MM.1S (cell line): Measurements from ENCODE around the gene KRT9.
"Not testable (repeated sequence)": the region's sequence is repeated elsewhere in the genome, so short reads cannot be mapped to it uniquely, and the experiment has no call there.

Source experiments
- DNase-seq: peaks from one replicate; pipeline ENCODE4 v3.0.0-alpha.2; 2015
- H2AFZ ChIP-seq: fragments of 300-600 bp; sonication (generic); 2 replicates; pipeline ENCODE4 v1.6.0; 2016; ENCODE audit warnings: antibody characterized with exemption, low read length
- H3F3A ChIP-seq: fragments of 300-600 bp; sonication (generic); 2 replicates; pipeline ENCODE4 v1.6.1; 2016; ENCODE audit warnings: mild to moderate bottlenecking, antibody characterized with exemption, low read length, moderate library complexity, mixed read lengths; ENCODE audit not compliant: insufficient read depth
- H3K27ac ChIP-seq: fragments of 300-600 bp; sonication (generic); 2 replicates; pipeline ENCODE4 v1.5.1; 2016; ENCODE audit warnings: mild to moderate bottlenecking, low read length
- H3K27me3 ChIP-seq: fragments of 300-600 bp; sonication (generic); replicated peaks from 2 replicates; pipeline ENCODE4 v1.6.0; 2016; ENCODE audit warnings: low read length; ENCODE audit not compliant: insufficient read depth
- H3K36me3 ChIP-seq: fragments of 300-600 bp; sonication (generic); replicated peaks from 2 replicates; pipeline ENCODE4 v1.6.1; 2016; ENCODE audit warnings: mild to moderate bottlenecking, low read length, mixed read lengths; ENCODE audit not compliant: insufficient read depth
- H3K4me1 ChIP-seq: fragments of 300-600 bp; sonication (generic); 2 replicates; pipeline ENCODE4 v1.6.1; 2016; ENCODE audit warnings: low read length, mixed read lengths
- H3K4me2 ChIP-seq: fragments of 300-600 bp; sonication (generic); 2 replicates; pipeline ENCODE4 v1.6.0; 2016; ENCODE audit warnings: low read depth, low read length
- H3K4me3 ChIP-seq: fragments of 300-600 bp; sonication (generic); 2 replicates; pipeline ENCODE4 v1.5.1; 2016; ENCODE audit warnings: low read length, mixed read lengths
- H3K79me2 ChIP-seq: fragments of 300-600 bp; sonication (generic); 2 replicates; pipeline ENCODE4 v1.6.1; 2016; ENCODE audit warnings: mixed run types, low read length, mixed read lengths
- H3K9ac ChIP-seq: fragments of 300-600 bp; sonication (generic); 2 replicates; pipeline ENCODE4 v1.6.1; 2016; ENCODE audit warnings: low read length, mixed read lengths
- H3K9me2 ChIP-seq: fragments of 300-600 bp; sonication (generic); replicated peaks from 2 replicates; pipeline ENCODE4 v1.6.1; 2016; ENCODE audit warnings: mild to moderate bottlenecking, low read length, mixed read lengths; ENCODE audit not compliant: insufficient read depth
- H3K9me3 ChIP-seq: fragments of 300-600 bp; sonication (generic); replicated peaks from 2 replicates; pipeline ENCODE4 v1.6.1; 2016; ENCODE audit warnings: mild to moderate bottlenecking, low read length, mixed read lengths; ENCODE audit not compliant: insufficient read depth
- H4K20me1 ChIP-seq: fragments of 300-600 bp; sonication (generic); 2 replicates; pipeline ENCODE4 v1.6.1; 2016; ENCODE audit warnings: mild to moderate bottlenecking, low read length, moderate library complexity, mixed read lengths; ENCODE audit not compliant: insufficient read depth
- CTCF ChIP-seq: fragments of 300-600 bp; sonication (generic); IDR thresholded peaks from 2 replicates; pipeline ENCODE4 v1.5.1; 2016; ENCODE audit warnings: antibody characterized with exemption, low read length, mixed read lengths
- EZH2 ChIP-seq: fragments of 300-600 bp; sonication (generic); optimal IDR thresholded peaks from 2 replicates; pipeline ENCODE3; 2017; ENCODE audit warnings: low read depth, mild to moderate bottlenecking, antibody characterized with exemption, low read length, mixed read lengths
- EZH2phosphoT487 ChIP-seq: fragments of 300-600 bp; sonication (generic); IDR thresholded peaks from 2 replicates; pipeline ENCODE4 v1.6.1; 2018; ENCODE audit warnings: antibody characterized with exemption, low read length

The KRT9 gene

GRCh38 chr17:41610965-41611640 is 39.2 kb upstream of the KRT9 start:
- no peak overlapping the region for H2AFZ ChIP-seq
- no peak overlapping the region for H3K4me2 ChIP-seq
- peaks cover 32% of the 10 kb centered on the region for H3K27me3 ChIP-seq
- no peaks in the 10 kb centered on the region for H3K79me2 ChIP-seq
- no peak for TF ChIP-seq CTCF
- no peaks in the 10 kb centered on the region for H3K36me3 ChIP-seq
- no peaks in the 10 kb centered on the region for H3K9me2 ChIP-seq
- DNase-seq, result no peak
- H3K4me3 ChIP-seq, result no peak overlapping the region
- H3K9me3 ChIP-seq, result no peaks in the 10 kb centered on the region
- H4K20me1 ChIP-seq, result no peaks in the 10 kb centered on the region
- H3F3A ChIP-seq, result no peaks in the 10 kb centered on the region
- no peak overlapping the region for H3K27ac ChIP-seq
- no peak overlapping the region for H3K9ac ChIP-seq
- H3K4me1 ChIP-seq, result no peaks in the 10 kb centered on the region

- peaks cover 32% of the 10 kb centered on the region for H3K27me3 ChIP-seq
- 0 out of 2 replicates have a peak, but pooled peaks have one; percentile 4 for TF ChIP-seq CTCF
- H3K4me3 ChIP-seq, H3K9ac ChIP-seq, H4K20me1 ChIP-seq, DNase-seq, H3K27ac ChIP-seq, H3K4me1 ChIP-seq, H3K79me2 ChIP-seq, H2AFZ ChIP-seq, H3K36me3 ChIP-seq, H3K9me2 ChIP-seq, H3K9me3 ChIP-seq, H3K4me2 ChIP-seq, H3F3A ChIP-seq: not testable (repeated sequence)
Measured at GRCh38 chr17:41610061-41610517, 38.2 kb upstream of the KRT9 start.

GRCh38 chr17:41606930-41607329 is 35.1 kb upstream of the KRT9 start:
- H3K9me2 ChIP-seq, H3K4me2 ChIP-seq, H3F3A ChIP-seq, DNase-seq, H3K79me2 ChIP-seq, H2AFZ ChIP-seq, H3K9ac ChIP-seq, H3K9me3 ChIP-seq, H3K4me3 ChIP-seq, H3K4me1 ChIP-seq, H4K20me1 ChIP-seq, H3K36me3 ChIP-seq, H3K27ac ChIP-seq: not testable (repeated sequence)
- H3K27me3 ChIP-seq, result peaks cover 22% of the 10 kb centered on the region

GRCh38 chr17:41602524-41602923 is 30.7 kb upstream of the KRT9 start:
- no peak overlapping the region for H2AFZ ChIP-seq
- H3K79me2 ChIP-seq, result no peaks in the 10 kb centered on the region
- no peak overlapping the region for H3K4me2 ChIP-seq
- no peaks in the 10 kb centered on the region for H3F3A ChIP-seq
- no peak for DNase-seq
- no peaks in the 10 kb centered on the region; the same call in 1 of the 2 replicates for H3K27me3 ChIP-seq
- no peak overlapping the region for H3K27ac ChIP-seq
- no peaks in the 10 kb centered on the region for H3K4me1 ChIP-seq
- no peaks in the 10 kb centered on the region for H3K36me3 ChIP-seq
- H3K9ac ChIP-seq, result no peak overlapping the region
- H4K20me1 ChIP-seq, result no peaks in the 10 kb centered on the region
- no peaks in the 10 kb centered on the region for H3K9me2 ChIP-seq
- TF ChIP-seq CTCF (no peak), EZH2 (no peak), EZH2phosphoT487 (no peak)
- H3K9me3 ChIP-seq, result no peaks in the 10 kb centered on the region
- no peak overlapping the region for H3K4me3 ChIP-seq
